Transverse colon (tissue), 4 donors: ENCODE results near the gene RIC8A. TPM values are rescaled to one million over a fixed set of nuclear protein-coding genes. Genes with fewer than 3 reads are reported as not detected.

Source experiments
- DNase-seq: peaks from one replicate; pipeline ENCODE4 v3.0.0-alpha.2; 2019
- H3K27ac ChIP-seq, 4 donors: fragments of 200-600 bp; sonication (generic); 2 replicates each; pipeline ENCODE4 v1.5.1; 2016 to 2018; ENCODE audit warnings: inconsistent platforms in 4 of 4
- H3K27me3 ChIP-seq: fragments of 200-600 bp; sonication (generic); 2 replicates; pipeline ENCODE4 v1.5.1; 2017; ENCODE audit warnings: inconsistent platforms
- H3K36me3 ChIP-seq, 4 donors: fragments of 200-600 bp; sonication (generic); 2 replicates each; pipeline ENCODE4 v1.5.1; 2017 to 2019; ENCODE audit warnings: inconsistent platforms in 4 of 4
- H3K4me1 ChIP-seq, 4 donors: fragments of 200-600 bp; sonication (generic); 2 replicates each; pipeline ENCODE4 v1.5.1; 2017 to 2020; ENCODE audit warnings: inconsistent platforms in 4 of 4
- H3K4me3 ChIP-seq, 4 donors: fragments of 200-600 bp; sonication (generic); 1 replicate in 1 of 4; 2 replicates in 3 of 4; pipeline versions ENCODE4 v1.5.1 to v1.6.1; 2017 to 2019; ENCODE audit warnings: inconsistent platforms in 4 of 4
- H3K9me3 ChIP-seq, 2 donors: fragments of 200-600 bp; sonication (generic); 2 replicates each; pipeline ENCODE4 v1.5.1; 2017 to 2019; ENCODE audit warnings: inconsistent platforms in 2 of 2
- EP300 ChIP-seq: sonication (generic); formaldehyde crosslinking; IDR thresholded peaks from one replicate; pipeline ENCODE4 v1.6.1; 2017; ENCODE audit warnings: antibody characterized with exemption, low read depth
- POLR2A ChIP-seq: fragments of 450-650 bp; IDR thresholded peaks from one replicate; pipeline ENCODE4 v1.6.1; 2016; ENCODE audit warnings: antibody characterized with exemption, mild to moderate bottlenecking, moderate library complexity
- POLR2AphosphoS5 ChIP-seq, 3 donors: sonication (generic); formaldehyde crosslinking; IDR thresholded peaks; one replicate each; pipeline ENCODE4 v1.6.1; 2016; ENCODE audit warnings: antibody characterized with exemption in 3 of 3
- WGBS, 2 donors: methylation state at CpG; one replicate each; pipeline ENCODE4 v1.1.5; 2018; ENCODE audit warnings: low coverage in 1 of 2; 5-methylcytosine and 5-hydroxymethylcytosine counted together
- in situ Hi-C, 4 donors: fragments of 200-750 bp; cut with MboI; loops; one replicate each; pipeline versions ENCODE4 v1.15.0 to v1.15.1; 2017; ENCODE audit warnings: low sequenced_read_pairs in 3 of 4, low pct_ligation_motif_present in 1 of 4, low pct_unique_long_range_greater_than_20kb in 1 of 4
- intact Hi-C: fragments of 100-400 bp; cut with DNase I; formaldehyde crosslinking; loops from one replicate; pipeline ENCODE4 v1.15.1; 2023; ENCODE audit warnings: low total_unique reads
- total RNA-seq, 4 donors: library from RNA; depleted of rRNA; stranded (reverse); fragments of >200 nt; gene quantifications; one replicate each; pipeline ENCODE4 v1.1.0, GENCODE V29; 2016
- TF ChIP-seq, protein P1 (sequence below), 5 experiments: fragments of 200-600 bp in 3 of 5; fragments of 450-650 bp in 2 of 5; sonication (generic) in 3 of 5; IDR thresholded peaks; 1 replicate in 2 of 5; 2 replicates in 3 of 5; pipeline ENCODE4 v1.5.1; 2016 to 2017; ENCODE audit warnings: antibody characterized with exemption in 5 of 5, inconsistent platforms in 3 of 5, mild to moderate bottlenecking in 2 of 5, moderate library complexity in 1 of 5

RIC8A gene
- total RNA-seq, 4 donors from 2014 or later, result 59.2 to 145 (median 93.8) TPM

DNA sequence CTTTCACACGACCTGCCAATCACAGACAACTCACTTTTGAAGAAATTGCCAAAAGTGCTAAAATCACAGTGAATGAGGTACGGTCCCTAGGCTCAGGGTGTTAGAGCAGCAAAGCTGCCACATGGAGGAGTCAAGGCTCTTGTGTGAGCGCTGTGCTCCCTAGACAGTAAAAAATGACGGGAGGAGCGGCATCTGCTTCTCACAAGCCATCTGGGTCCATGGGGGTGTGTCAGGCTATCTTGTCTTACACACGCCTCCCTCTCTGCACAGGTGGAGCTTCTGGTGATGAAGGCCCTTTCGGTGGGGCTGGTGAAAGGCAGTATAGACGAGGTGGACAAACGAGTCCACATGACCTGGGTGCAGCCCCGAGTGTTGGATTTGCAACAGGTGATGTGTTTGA, 44.0 kb downstream of the RIC8A start:
- WGBS, 2 donors, result 84 to 92% methylated on average over 5 to 10 of the region's 10 CpGs
- no peak overlapping the region for H3K4me3 ChIP-seq
- peaks cover 0 to 33% (median 16%) of the 10 kb centered on the region in 4 donors for H3K36me3 ChIP-seq

DNA sequence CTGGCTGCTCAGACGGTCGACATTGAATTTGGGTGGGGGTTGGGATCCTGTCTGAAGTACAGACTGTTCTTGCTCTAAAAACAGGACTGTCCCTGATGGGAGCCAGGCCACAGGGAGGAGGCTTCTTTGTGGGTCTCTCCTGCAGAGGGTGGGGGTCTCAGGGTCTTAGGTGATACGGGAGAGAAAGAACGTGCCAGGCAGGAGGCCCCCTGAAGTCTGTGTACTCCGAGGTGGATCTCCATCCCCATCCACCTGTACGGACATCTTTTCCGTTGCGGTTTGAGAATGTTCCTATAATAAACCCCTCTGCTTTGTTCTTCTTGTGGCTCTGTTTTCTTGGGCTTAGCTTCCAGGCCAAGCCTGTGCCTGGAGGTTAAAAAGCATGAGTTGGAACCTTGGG, 45.2 kb downstream of the RIC8A start:
- intact Hi-C loops, result no loop called here
- in situ Hi-C loops, result loop anchor here in 1 of 4 donors (10.0 kb wide), 1 partner anchor 112 kb away; the partner anchor contains the start of gene B4GALNT4
- H3K9me3 ChIP-seq, result no peaks in the 10 kb centered on the region
- WGBS, 2 donors, result 85 to 89% methylated on average over 6 to 8 of the region's 8 CpGs
- no peak overlapping the region for H3K4me3 ChIP-seq
- TF ChIP-seq POLR2AphosphoS5 (IDR thresholded peaks at IDR 0.05) (no peak), POLR2A (no peak), EP300 (no peak)
- TF ChIP-seq, protein P1, sequence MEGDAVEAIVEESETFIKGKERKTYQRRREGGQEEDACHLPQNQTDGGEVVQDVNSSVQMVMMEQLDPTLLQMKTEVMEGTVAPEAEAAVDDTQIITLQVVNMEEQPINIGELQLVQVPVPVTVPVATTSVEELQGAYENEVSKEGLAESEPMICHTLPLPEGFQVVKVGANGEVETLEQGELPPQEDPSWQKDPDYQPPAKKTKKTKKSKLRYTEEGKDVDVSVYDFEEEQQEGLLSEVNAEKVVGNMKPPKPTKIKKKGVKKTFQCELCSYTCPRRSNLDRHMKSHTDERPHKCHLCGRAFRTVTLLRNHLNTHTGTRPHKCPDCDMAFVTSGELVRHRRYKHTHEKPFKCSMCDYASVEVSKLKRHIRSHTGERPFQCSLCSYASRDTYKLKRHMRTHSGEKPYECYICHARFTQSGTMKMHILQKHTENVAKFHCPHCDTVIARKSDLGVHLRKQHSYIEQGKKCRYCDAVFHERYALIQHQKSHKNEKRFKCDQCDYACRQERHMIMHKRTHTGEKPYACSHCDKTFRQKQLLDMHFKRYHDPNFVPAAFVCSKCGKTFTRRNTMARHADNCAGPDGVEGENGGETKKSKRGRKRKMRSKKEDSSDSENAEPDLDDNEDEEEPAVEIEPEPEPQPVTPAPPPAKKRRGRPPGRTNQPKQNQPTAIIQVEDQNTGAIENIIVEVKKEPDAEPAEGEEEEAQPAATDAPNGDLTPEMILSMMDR (IDR thresholded peaks at IDR 0.05), result no peak
- H3K4me1 ChIP-seq, result no peaks in the 10 kb centered on the region
- DNase-seq, result no peak
- H3K27me3 ChIP-seq, result no peaks in the 10 kb centered on the region
- H3K36me3 ChIP-seq, result peaks cover 0 to 22% (median 11%) of the 10 kb centered on the region in 4 donors
- no peak overlapping the region for H3K27ac ChIP-seq

More for the DNA sequence above, 44.0 kb downstream of the RIC8A start:
- no peak overlapping the region for H3K27ac ChIP-seq
- no peaks in the 10 kb centered on the region for H3K4me1 ChIP-seq
- TF ChIP-seq EP300, result no peak
- no peak for TF ChIP-seq POLR2AphosphoS5 (IDR thresholded peaks at IDR 0.05)
- TF ChIP-seq, protein P1 (IDR thresholded peaks at IDR 0.05), result no peak
- TF ChIP-seq POLR2A, result no peak
- no peaks in the 10 kb centered on the region for H3K27me3 ChIP-seq
- no peaks in the 10 kb centered on the region for H3K9me3 ChIP-seq
- no peak for DNase-seq
- in situ Hi-C loops, result loop anchor here in 1 of 4 donors (10.0 kb wide), 1 partner anchor 113 kb away; the partner anchor contains the start of gene B4GALNT4
- intact Hi-C loops, result no loop called here

DNA sequence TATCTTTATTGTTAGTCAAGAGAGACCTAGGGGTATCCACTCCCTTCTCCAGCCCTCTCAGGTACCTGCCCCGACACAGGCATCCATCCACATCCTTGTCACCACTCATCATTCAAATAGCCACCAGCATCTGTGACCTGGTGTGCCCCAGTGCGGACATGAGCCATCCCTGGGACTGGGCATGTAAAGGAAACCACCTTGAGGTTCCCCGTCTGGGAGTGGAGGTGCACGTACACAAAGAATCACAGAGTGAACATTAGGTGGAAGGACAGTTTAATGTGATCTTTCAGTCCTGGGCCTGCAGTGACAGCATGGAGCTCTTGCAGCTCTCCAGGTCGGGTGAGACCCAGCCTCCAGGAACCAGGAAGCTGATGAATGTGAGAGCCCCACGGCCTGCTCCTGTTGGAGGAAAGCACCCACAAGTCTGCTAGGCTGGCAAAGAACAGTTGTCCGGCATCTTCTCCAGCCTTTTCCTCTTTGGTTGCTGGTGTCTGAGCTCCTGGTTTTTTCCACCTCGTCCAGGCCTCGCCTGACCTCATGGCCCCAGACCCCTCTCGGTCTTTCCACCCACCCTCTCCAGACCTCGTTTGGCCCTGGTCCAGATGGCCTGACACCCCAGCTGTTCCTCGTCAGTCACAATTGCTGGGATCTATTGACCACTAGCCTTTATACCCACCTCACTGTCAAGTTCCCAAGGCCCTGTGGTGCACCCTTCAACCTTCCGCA, 45.8 kb downstream of the RIC8A start:
- no peak for DNase-seq
- H3K4me3 ChIP-seq, result no peak overlapping the region
- 76 to 92% methylated on average over 4 to 13 of the region's 13 CpGs for WGBS, 2 donors
- H3K27ac ChIP-seq, result no peak overlapping the region
- intact Hi-C loops, result no loop called here
- in situ Hi-C loops, result loop anchor here in 1 of 4 donors (10.0 kb wide), 1 partner anchor 111 kb away; the partner anchor contains the start of gene B4GALNT4
- TF ChIP-seq EP300 (no peak), POLR2A (no peak), POLR2AphosphoS5 (IDR thresholded peaks at IDR 0.05) (no peak)
- TF ChIP-seq, protein P1 (IDR thresholded peaks at IDR 0.05), result no peak
- H3K9me3 ChIP-seq, result no peaks in the 10 kb centered on the region
- H3K4me1 ChIP-seq, result no peaks in the 10 kb centered on the region
- peaks cover 0 to 15% (median 7%) of the 10 kb centered on the region in 4 donors for H3K36me3 ChIP-seq
- no peaks in the 10 kb centered on the region for H3K27me3 ChIP-seq

DNA sequence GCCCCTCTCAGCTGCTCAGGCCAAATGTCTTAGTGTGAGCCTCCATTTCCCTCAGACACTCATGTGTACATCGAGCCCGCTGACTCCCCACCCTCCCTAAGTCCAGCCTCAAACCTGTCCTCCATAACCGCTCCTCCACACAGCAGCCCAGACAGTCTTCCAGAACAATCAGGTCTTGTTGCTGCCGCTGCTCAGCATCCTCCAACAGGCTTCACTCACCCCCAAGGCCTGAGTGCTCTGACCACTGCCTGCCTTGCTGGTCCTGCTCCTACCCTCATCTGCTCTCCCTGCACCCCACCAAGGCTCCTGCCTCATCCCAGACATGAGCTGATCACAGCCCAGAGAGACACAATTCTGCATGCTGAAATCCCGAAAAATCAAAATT, 46.4 kb downstream of the RIC8A start:
- Histone ChIP-seq H3K27me3 (no peaks in the 10 kb centered on the region), H3K4me1 (no peaks in the 10 kb centered on the region), H3K27ac (no peak overlapping the region), H3K9me3 (no peaks in the 10 kb centered on the region), H3K4me3 (no peak overlapping the region), H3K36me3 (peaks cover 0 to 9% (median 4%) of the 10 kb centered on the region in 4 donors)
- DNase-seq, result no peak
- intact Hi-C loops (no loop called here), in situ Hi-C loops (loop anchor here in 1 of 4 donors (10.0 kb wide), 1 partner anchor 111 kb away; the partner anchor contains the start of gene B4GALNT4)
- WGBS, 2 donors, result 89 to 93% methylated on average over 1 to 5 of the region's 5 CpGs
- TF ChIP-seq EP300 (no peak), POLR2AphosphoS5 (IDR thresholded peaks at IDR 0.05) (no peak), POLR2A (no peak)
- TF ChIP-seq, protein P1 (IDR thresholded peaks at IDR 0.05), result no peak
